Effector CD4-positive, alpha-beta T cell (primary cell): ENCODE data around the gene HIVEP3.

Experiments
- DNase-seq: peaks from one replicate; pipeline ENCODE4 v3.0.0-alpha.2; 2020

The HIVEP3 gene

DNA sequence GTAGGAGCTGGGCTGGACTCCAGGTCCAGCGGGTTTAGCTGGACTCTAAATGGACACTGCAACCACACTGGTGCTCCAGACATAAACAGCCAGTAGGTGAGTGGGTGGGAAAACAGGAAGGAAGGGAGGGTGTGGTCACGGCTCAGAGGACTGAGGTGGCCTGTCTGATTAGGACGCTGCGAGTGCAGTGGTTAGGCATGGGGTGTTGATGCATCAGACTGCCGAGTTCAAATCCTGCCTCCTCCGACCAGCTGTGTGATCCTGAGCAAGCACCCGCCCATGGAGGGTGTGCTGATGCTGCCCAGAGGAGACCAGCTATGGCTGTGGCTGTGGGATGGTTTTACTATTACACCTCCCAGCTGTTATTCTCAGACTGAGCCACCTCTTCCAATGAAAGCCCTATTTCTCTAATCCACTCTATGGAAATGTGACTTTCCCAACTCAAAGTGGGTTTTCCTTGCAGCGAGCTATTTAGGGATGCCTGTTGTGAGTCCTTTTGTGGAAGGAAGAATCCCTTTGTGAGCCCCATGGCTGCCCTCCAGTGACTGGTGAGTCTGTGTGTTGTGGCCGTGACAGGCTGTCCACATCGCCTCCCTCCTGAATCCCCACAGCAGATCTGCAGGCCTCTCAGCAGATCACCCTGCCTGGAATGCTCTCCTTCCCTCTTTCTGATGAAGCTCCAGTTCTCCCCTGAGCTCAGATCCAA is 377.7 kb downstream of the HIVEP3 start:
- no peak for DNase-seq

DNA sequence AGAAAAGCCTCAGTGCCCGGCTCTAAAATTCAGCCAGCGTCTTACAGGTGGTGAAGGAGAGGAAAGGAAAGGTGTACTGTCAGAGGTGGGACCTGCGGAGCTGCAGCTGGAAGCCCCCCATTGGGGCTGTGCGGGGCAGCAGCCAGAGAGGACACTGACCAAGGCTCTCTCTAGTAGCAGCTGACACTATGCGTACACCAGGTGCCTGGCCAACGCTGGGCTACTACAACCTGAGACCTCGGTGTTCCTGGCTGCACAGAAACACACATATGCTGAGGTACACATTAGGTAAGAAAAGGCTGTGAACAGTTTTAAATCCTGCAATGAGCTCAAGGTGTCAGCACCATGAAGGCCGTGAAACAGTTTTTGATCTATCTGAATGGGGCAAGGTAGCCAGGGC is 378.7 kb downstream of the HIVEP3 start:
- DNase-seq = no peak

DNA sequence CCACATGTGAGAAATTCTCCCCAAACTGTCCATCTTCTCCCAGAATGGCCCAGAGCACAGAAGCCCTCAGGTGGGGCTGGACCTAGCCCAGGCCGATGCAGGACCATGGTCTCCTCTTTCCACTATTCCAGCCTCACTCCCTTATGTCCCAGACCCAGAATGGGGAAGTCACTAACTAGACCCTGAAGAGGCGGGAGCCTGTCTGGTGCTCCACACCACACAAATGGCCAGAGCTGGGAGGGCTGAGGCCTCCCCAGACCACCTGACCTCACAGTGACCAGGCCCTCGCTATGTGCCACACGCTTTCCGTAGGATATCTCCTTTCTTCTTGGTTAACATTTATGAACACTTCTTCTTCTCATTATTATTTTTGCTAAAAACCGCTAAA is 379.3 kb downstream of the HIVEP3 start:
- DNase-seq = no peak

DNA sequence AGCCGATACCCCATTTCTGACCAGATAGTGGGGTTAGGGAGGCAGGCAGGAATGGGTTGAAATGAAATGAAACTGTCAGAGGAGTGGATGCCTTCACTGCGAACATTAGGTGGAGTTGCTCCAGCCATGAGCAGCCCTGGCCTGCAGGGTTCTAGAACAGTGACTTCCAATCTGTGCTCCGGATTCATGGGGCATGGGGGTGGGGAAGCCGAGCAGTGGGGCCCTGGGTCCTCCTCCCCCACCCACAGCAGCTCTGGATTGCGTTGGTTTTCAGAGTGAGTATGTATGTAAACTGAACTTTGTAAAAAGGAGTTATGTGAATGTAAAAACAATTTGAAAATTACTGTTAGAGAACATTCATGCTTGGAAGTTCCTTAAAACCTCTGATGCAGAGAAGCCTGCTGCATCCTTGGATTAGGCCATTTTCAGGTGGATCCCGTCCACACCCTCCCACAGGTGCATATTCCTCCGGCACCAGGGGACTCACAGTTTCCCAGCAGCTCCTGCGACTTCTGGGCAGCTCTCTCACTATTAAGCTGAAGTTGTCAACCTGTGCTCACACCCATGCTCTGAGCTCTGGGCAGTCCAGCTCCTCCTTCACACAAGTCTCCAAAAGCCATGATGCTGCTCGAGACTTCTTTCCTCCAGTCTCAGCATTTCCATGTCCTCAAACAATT is 379.8 kb downstream of the HIVEP3 start:
- no peak for DNase-seq

DNA sequence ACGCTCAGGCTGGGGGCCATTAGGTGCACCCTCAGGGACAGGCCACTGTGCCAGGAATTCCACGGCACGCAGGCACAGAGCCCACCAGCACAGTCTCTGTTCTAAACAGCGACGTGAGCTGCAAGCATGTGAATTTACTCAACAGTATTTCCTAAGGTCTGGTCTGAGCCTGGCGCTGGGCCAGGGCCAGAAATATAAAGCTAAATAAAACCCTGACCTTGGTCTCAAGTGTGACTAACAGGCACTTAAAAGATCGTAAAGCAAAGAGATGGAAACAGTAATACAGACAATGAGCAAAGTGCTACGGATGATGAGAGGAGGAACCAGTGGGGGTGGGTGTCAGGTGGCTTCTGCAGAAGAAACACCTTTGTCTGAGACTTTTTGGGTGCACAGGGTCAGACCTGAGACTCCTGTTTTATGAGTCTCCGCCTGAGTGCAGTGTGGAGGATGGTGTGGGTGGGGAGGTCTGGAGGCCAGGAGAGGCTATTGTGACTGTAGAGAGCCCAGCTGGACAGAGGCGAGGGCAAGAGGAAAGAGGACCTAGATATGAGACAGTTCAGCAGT is 380.9 kb downstream of the HIVEP3 start:
- no peak for DNase-seq

DNA sequence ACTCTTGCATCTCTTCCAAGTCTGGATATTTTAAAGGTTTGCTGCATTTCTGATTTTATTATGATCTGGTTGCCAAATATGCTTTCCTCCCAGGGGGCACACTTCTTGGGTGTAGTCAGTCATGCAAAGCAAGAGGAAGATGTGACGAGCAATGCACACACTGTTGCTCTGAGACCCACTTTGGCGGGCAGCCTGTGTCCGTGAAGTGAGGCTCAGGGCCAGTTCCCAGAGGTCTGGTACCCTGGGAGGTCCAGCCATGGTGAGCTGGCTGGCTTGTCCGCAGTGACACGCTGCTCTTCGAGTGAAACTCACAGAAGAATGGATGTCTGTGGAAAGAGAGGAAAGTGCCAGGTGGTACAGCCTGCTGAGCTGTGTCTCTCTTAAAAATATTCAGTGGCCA is 381.5 kb downstream of the HIVEP3 start:
- DNase-seq = no peak

DNA sequence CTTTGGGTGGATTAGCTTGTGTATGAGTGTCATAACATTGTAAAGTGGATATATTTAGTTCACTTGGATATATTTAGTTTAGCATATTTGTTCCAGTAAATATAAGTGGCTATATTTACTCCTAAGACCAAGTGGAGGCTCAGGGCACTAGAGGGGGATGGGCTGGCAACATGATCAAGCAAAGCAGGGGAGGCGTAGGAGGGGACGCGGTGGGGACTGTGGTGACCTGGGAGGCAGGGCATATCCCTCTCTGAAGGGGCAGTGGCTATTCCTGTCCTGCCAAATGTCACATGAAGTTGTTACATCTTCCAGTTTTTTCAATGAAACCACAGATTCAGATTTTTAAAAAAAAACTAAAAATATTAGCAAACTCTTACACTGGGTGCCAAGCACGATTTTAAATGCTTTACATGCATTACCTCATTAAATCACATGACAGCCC is 382.3 kb downstream of the HIVEP3 start:
- DNase-seq = no peak

DNA sequence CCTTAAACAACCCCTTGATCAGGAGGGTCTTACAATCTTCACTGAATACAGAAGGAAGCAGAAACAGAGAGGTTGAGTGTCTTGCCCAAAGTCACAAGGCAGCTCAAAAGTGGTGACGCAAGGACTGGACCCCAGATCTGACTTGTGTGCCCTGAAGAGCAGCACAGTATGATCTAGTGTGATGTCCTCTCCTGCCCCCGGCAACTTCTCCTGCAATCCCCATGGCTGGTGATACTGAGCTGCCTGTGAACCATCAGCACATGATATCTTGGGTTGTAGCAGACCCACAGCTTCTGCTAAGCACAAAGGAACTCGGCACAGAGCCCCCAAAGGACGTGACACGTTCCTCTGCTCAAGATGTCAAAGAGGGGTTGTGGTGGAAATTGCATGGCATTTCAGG is 383.0 kb downstream of the HIVEP3 start:
- DNase-seq = no peak

DNA sequence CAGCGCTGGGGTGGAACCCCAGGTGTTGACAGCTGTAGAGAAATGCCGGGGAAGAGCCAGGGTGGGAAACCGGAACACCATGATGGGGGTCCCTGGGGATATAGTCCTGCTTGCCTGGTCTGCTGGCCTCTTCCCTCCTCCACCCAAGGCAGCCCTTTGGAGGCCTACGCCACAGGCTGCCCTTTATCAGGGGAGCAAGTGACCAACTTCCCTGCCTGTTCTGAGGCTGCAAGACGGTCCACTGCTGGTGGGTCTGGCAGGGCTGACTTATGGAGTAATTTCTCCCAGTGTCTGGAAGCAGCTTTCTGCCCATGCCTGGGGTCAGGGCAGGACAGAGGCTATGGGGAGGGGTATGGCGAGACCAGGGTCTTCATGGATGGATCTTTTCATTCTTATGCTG is 383.4 kb downstream of the HIVEP3 start:
- no peak for DNase-seq

DNA sequence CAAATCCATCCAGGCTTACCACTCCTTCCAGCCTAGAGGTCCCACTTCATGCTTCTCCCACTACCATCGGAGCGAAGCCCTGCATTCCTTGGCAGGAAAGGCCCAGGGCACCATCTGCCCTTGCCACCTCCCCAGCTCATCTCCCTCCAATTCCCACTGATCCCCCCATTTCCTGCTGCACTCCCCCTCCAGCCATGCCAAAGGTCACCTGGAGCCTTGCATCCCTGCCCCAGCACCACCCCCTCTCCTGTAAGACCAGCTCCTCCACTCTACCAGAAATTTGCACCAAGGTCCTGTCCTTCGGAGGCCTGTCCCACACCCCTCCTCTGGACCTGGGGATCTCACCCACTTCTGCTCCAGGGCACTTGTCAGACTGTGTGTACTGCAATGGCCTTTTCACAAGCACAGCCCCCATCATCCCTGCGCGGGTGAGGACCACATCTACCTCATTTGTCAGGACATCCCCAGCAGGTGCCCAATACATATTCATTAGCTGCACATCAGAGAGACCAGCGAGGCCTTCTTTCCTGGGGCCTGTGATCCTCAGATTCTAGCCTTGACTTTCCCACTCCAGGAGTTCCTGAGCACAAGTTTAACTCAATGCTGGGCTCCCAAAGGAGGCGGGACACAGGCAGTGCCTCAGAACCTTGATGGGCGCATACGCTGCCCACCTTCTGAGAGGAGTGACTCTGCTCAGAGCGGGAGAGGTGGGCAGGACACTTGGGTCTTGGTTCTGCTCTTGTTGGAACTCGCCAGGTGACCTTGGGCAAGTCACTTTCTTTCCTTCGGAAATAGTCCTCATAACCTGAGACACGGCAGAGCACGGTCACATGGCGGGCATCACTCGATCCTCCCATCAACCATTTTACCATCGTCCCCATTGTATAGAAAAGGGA is 384.3 kb downstream of the HIVEP3 start:
- DNase-seq = no peak

DNA sequence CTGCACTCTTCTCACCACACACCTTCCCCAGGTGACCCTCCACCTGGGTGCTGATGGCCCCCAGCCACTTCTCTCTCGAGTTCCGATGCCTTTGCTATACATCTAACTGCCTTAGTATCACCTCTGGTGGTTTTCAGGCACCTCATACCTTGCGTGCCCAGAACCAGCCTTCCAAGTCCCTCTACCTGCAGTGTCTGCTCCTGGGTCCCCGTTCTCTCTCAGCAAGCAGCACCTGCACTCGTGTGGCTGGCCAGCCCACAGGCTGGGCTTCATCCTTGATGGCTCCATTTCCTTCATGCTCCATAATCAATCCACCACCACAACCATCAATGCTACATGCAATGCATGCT is 385.0 kb downstream of the HIVEP3 start:
- no peak for DNase-seq

DNA sequence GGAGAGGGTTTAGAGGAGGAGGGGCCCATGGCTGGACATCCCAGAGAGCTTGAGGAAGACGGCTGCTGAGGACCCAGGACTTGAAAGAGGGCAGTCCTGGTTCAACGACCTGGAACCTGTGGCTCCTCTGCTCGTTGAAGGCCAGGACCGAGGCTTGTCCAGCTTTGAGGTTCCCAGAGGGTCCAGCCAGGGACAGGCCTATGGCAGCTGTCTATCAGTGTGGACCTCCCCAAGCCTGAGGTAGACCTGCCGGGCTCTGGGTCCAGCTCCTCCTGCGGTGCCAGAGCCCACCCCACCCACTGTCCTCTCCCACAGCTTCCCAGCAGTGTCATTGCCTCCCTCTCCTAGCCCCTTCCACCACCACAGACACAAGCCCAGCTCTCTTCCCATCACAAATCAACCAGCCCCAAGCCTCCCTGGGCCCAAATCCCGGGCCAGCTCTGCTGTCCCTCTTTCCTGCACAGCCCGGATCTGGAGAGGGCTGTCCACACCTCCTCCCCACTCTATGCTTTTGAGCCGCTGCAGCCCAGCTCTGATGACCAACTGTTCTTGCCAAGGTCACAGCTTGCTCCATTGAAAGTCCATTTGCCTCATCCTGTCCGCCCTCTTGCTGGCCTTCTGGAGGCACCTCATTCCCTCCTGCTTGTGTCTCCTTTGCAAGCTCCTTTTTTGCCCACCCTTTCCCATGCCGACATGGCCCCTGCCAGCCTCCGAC is 385.5 kb downstream of the HIVEP3 start:
- DNase-seq = no peak

DNA sequence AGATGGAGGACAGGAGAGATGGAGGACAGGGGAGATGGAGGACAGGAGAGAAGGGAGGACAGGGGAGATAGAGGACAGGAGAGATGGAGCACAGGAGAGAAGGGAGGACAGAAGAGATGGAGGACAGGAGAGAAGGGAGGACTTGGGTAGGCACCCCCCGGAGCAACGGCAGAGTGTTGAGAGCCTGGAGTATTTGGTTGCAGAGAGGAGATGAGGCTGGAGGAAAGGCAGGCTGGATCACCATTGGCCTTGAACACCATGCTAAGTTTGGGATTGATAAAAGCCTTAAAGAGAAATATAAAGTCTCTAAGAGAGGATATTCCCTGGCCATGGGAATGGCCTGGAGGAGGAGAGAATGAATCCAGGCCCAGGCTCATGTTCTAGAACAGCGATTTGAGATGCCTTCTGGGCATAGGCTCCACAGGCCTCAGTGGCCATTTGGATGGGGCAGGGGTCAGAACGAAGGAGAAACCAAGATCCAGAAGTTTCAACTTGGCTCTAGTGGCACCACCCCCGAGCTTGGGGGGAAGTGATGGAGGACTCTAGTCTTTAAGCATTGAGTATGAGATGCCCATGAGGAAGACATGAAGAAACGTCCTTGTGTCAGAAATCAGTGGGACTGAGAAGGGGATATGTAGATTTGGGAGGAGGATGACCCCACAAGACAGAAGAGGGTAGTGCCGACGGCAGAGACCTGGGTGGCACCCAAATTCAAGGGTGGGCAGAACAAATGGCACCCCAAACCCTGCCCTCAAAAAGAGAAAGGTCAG is 386.3 kb downstream of the HIVEP3 start:
- DNase-seq = no peak

DNA sequence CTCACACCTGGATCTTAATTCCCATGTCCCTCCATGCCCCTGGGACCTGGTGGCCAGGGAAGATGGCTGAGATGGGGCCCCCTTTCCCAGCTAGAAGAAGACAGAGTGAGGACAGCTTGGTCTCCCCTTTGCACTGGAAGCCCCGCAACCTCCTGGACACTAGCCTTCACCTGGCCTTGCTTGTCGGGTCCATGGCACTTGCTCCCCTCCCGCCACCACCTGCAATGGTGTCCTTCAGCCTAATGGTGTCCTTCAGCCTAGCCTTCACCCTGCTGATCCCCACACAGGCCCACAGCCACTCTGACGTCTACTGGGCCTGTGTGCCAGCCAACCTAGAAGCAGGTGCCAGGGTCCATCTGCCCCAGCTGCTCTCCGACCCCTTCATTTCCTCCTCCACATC is 388.3 kb downstream of the HIVEP3 start:
- no peak for DNase-seq

DNA sequence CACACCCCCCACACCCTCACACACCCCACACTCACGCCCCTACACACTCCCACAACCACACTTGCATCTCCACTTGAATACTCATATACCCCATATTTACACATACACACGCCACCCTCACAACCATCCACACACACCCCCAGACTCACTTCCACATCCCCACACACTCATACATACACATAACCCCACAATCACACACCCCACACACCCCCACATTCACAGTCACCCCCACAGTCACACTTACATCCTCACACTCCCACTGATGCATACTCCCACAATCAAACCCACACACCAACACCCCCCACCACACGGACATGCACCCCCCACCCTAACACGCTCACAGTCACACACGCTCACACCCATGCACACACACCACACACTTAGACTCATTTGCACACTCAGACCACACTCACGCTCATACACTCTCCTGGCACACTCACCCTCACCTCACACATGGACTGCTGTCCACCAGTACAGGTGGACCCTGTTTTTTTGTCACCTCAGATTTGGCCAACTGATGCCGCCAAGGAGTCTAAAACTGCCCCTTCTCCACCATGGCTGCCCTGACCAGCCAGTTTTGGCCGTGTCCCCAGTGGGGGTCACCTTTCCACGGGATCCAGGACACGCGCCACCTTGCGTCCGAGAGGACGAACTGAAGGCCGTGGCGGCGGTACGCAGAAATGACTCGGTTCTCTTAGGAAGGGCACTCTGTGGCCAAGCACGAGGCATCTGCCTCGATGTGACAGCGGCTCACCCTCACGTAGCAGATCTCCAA is 388.9 kb downstream of the HIVEP3 start:
- DNase-seq = no peak

DNA sequence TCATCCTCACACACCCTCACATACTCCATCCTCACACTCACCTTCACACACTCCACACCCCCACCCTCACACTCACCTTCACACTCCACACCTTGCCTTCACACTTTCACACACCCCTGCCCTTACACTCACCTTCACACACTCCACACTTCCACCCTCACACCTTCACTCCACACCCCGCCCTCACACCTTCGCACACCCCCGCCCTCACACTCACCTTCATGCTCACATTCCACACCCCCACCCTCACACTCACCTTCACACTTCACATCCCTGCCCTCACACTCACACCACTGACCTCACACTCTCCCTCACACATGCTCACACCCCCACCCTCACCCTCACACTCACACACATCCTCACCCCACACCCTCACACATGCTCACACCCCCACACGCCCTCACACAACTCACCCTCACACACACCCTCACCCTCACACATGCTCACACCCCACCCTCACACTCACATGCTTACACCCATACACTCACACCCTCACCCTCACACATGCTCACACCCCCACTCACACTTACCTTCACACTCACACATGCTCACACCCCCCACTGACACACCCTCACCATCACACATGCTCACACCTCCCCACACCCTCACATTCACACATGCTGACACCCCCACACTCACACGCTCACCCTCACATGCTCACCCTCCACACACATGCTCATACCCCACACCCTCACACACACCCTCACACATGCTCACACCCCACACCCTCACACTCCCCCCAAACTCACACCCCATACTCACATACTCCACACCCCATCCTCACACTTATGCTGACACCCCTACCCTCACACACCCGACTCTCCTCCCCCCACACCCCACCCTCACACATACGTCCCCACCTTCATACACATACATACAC is 389.8 kb downstream of the HIVEP3 start:
- DNase-seq = no peak

DNA sequence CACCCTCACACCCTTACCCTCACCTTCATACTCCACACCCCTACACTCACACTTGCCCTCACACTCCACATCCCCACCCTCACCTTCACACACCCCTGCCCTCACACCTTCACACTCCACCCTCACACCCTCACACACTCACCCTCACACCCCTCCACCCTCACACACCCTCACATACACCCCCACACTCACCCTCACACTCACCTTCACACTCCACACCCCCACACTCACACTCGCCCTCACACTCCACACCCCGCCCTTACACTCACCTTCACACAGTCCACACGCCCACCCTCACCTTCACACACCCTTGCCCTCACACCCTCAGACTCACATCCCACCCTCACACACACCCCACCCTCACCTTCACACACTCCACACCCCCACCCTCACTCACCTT is 390.6 kb downstream of the HIVEP3 start:
- no peak for DNase-seq

DNA sequence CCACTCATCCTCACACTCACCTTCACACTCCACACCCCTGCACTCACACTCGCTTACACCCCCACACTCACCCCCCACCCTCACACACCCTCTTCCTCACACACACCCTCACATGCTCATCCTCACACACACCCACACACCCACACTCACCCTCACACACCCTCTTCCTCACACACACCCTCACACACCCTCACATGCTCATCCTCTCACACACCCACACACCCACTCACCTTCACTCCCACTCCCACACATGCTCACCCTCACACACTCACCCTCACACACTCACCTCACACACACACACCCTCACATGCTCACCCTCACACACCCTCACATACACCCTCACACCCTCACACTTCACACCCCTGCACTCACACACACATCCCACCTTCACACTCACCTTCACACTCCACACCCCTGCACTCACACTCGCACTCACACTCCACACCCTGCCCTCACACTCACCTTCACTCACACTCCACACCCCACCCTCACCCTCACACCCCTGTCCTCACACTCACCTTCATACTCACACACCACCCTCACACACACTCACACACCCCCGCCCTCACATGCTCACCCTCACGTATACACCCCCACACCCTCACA is 391.7 kb downstream of the HIVEP3 start:
- DNase-seq = no peak

DNA sequence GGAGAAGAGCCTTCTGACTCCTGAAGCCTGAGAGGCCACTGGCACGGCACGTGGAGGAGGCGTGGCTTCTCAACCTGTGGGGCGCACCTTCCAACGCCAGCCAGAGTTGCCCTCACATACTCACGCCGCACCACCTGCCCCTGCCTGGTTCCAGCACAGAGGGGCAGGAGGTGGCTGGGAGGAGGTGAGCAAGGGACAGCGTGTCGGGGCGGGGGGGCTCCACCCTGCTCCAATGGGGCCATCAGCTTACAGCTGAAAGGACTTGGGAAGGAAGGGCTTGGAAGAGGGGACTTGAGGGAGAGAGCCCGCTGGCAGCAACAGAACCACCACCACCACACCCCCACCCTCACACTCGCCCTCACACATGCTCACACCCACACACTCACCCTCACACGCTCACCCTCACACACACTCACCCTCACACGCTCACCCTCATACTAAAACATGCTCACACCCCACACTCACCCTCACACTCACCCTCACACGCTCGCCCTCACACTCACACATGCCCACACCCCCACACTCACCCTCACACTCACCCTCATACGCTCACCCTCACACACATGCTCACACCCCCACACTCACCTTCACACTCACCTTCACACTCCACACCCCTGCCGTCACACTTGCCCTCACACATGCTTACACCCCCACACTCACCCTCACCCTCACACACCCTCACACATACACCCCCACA is 392.7 kb downstream of the HIVEP3 start:
- DNase-seq = no peak
